ENCODE measurements around the gene EWSR1. TPM values are rescaled to one million over a fixed set of nuclear protein-coding genes. Genes with fewer than 3 reads are reported as not detected.

Gene EWSR1
- total and polyA plus RNA-seq, 2 experiments from 2014 or later, result 391 to 427 TPM

DNA sequence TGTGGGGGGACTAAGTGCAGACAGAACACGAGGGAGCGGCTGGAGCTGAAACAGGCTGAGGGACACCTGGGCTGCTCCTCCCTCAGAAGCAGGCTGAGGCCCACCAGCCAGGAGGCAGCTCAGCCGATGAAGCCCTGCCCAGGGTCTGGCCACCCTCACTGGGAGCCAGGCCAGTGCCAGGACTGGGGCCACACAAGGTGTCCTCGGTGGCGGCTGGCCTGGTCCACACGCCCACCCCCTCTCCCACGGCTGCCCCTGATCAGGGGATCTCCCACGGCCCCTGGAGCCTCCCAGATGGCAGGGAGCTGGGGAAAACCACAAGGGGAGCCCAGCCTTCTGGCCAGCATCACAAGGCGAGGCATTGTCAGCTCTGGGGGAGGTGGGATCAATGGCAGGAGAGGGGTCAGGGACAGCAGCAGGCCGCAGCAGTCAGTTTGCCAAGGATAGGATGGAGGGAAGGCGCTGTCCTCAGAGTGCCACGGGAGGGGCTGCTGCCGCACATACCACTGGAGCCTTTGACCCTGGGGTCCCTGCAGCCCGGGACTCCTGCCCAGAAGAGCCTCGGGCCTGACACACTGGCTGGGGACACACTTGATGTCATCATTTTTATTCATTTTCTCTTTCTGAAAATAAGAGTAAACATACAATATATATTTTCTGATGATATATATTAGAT lies 59.2 kb downstream of the EWSR1 start:
- ATAC-seq (no peak), DNase-seq (ENCODE audit: low spot score) (no peak)
- no peaks in the 10 kb centered on the region for H4K20me1 ChIP-seq (replicated peaks; ENCODE audit: insufficient read depth)
- H3K4me3 Mint-ChIP-seq, result no peak overlapping the region
- no peaks in the 10 kb centered on the region for H3F3A ChIP-seq (replicated peaks; ENCODE audit: low read depth)
- H3K4me2 ChIP-seq, result no peak overlapping the region
- H3K27ac Mint-ChIP-seq, result no peak overlapping the region
- H3K27me3 Mint-ChIP-seq (ENCODE audit: insufficient read depth, low read depth, poor library complexity), result peaks cover 8% of the 10 kb centered on the region
- TF ChIP-seq CREB1 (CRISPR knock-in tag; IDR thresholded peaks at IDR 0.05; ENCODE audit: low read depth) (no peak), EZH2phosphoT487 (IDR thresholded peaks at IDR 0.05; ENCODE audit: unreplicated experiment) (no peak), NANOG (IDR thresholded peaks at IDR 0.05; ENCODE audit: borderline replicate concordance) (no peak), JUNB (IDR thresholded peaks at IDR 0.05; ENCODE audit: unreplicated experiment) (no peak), REST (IDR thresholded peaks at IDR 0.05; ENCODE audit: unreplicated experiment) (no peak), ZNF114 (CRISPR knock-in tag; IDR thresholded peaks at IDR 0.05) (no peak), EZH2 (IDR thresholded peaks at IDR 0.05; ENCODE audit: low read depth, unreplicated experiment) (no peak), STAT1 (IDR thresholded peaks at IDR 0.05; ENCODE audit: unreplicated experiment) (no peak), ZNF331 (CRISPR knock-in tag; IDR thresholded peaks at IDR 0.05; ENCODE audit: low read depth) (no peak), POLR2AphosphoS5 (IDR thresholded peaks at IDR 0.05; ENCODE audit: low read depth) (no peak), ZNF462 (CRISPR knock-in tag; IDR thresholded peaks at IDR 0.05) (no peak), ETS1 (IDR thresholded peaks at IDR 0.05) (no peak)
- TF ChIP-seq, protein P1, sequence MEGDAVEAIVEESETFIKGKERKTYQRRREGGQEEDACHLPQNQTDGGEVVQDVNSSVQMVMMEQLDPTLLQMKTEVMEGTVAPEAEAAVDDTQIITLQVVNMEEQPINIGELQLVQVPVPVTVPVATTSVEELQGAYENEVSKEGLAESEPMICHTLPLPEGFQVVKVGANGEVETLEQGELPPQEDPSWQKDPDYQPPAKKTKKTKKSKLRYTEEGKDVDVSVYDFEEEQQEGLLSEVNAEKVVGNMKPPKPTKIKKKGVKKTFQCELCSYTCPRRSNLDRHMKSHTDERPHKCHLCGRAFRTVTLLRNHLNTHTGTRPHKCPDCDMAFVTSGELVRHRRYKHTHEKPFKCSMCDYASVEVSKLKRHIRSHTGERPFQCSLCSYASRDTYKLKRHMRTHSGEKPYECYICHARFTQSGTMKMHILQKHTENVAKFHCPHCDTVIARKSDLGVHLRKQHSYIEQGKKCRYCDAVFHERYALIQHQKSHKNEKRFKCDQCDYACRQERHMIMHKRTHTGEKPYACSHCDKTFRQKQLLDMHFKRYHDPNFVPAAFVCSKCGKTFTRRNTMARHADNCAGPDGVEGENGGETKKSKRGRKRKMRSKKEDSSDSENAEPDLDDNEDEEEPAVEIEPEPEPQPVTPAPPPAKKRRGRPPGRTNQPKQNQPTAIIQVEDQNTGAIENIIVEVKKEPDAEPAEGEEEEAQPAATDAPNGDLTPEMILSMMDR (conservative IDR thresholded peaks at IDR 0.05; ENCODE audit: low read depth in 2 of 2), result no peak
- H3K4me1 ChIP-seq (ENCODE audit: insufficient read depth), result no peaks in the 10 kb centered on the region
- H3K36me3 ChIP-seq (ENCODE audit: insufficient read depth), result no peaks in the 10 kb centered on the region
- H3K4me1 Mint-ChIP-seq, result peaks cover 6% of the 10 kb centered on the region; the same call in 1 of the 3 replicates
- no peaks in the 10 kb centered on the region for H3K9me3 Mint-ChIP-seq
- H3K9me2 ChIP-seq (ENCODE audit: insufficient read depth), result no peaks in the 10 kb centered on the region
- no peaks in the 10 kb centered on the region for H3K79me2 ChIP-seq (replicated peaks; ENCODE audit: insufficient read depth)
- peaks cover 7% of the 10 kb centered on the region for H3K36me3 Mint-ChIP-seq (ENCODE audit: low read depth)
- H3K27ac ChIP-seq (ENCODE audit: low read depth), result no peak overlapping the region
- H3K27me3 ChIP-seq (ENCODE audit: insufficient read depth), result no peaks in the 10 kb centered on the region
- no peak overlapping the region for H2AFZ ChIP-seq
- no peak overlapping the region for H3K4me3 ChIP-seq

Data from GM23338 (cell line).